SK-N-SH treated with all-trans-retinoic acid at 6 μM for 48 hours (cell line): ENCODE results near the gene RAPGEF1.

Source experiments
- ATAC-seq: fragments of 200-7000 bp; cut with Tn5 transposase; 3 replicates; pipeline ENCODE4 v1.9.1; 2020; ENCODE audit warnings: mild to moderate bottlenecking, moderate library complexity
- ARNTL ChIP-seq: fragments of 450-650 bp; formaldehyde crosslinking; IDR thresholded peaks from 2 replicates; pipeline ENCODE4 v1.5.0; 2020; ENCODE audit warnings: low read depth, mild to moderate bottlenecking, moderate library complexity, borderline replicate concordance
- BACH2 ChIP-seq: fragments of 250-450 bp; sonication (Bioruptor Pico); IDR thresholded peaks from 2 replicates; pipeline ENCODE4 v1.9.0; 2021; ENCODE audit warnings: mild to moderate bottlenecking, borderline replicate concordance
- CSDC2 ChIP-seq: fragments of 250-450 bp; sonication (Bioruptor Pico); IDR thresholded peaks from 2 replicates; pipeline ENCODE4 v1.5.0; 2020; ENCODE audit warnings: mild to moderate bottlenecking, moderate library complexity
- GLIS3 ChIP-seq: fragments of 250-450 bp; sonication (Bioruptor Pico); IDR thresholded peaks from 2 replicates; pipeline ENCODE4 v1.5.0; 2020; ENCODE audit warnings: mild to moderate bottlenecking, moderate library complexity
- ISL1 ChIP-seq: fragments of 250-450 bp; sonication (Bioruptor Pico); IDR thresholded peaks from 2 replicates; pipeline ENCODE4 v2.1.2; 2022; ENCODE audit warnings: mild to moderate bottlenecking, moderate library complexity
- OSR1 ChIP-seq: fragments of 250-450 bp; sonication (Bioruptor Pico); IDR thresholded peaks from 2 replicates; pipeline ENCODE4 v1.8.0; 2022; ENCODE audit warnings: moderate library complexity, mild to moderate bottlenecking, inconsistent platforms
- PPARA ChIP-seq: fragments of 250-450 bp; sonication (Bioruptor Pico); IDR thresholded peaks from 2 replicates; pipeline ENCODE4 v1.5.0; 2020; ENCODE audit warnings: mild to moderate bottlenecking, borderline replicate concordance
- SNAI2 ChIP-seq: fragments of 250-450 bp; sonication (Bioruptor Pico); IDR thresholded peaks from 2 replicates; pipeline ENCODE4 v1.5.0; 2020; ENCODE audit warnings: mild to moderate bottlenecking, moderate library complexity
- TOX ChIP-seq: fragments of 250-450 bp; sonication (Bioruptor Pico); IDR thresholded peaks from 2 replicates; pipeline ENCODE4 v1.8.0; 2021; ENCODE audit warnings: mild to moderate bottlenecking, moderate library complexity, borderline replicate concordance
- ZNF565 ChIP-seq: fragments of 450-650 bp; formaldehyde crosslinking; conservative IDR thresholded peaks from 2 replicates; pipeline ENCODE4 v1.5.0; 2020; ENCODE audit warnings: low read depth, mild to moderate bottlenecking, moderate library complexity
- ZNF70 ChIP-seq: fragments of 450-650 bp; formaldehyde crosslinking; IDR thresholded peaks from 2 replicates; pipeline ENCODE4 v1.5.0; 2020; ENCODE audit warnings: mild to moderate bottlenecking, moderate library complexity
- TF ChIP-seq, protein P1 (sequence below): fragments of 250-450 bp; sonication (Bioruptor Pico); IDR thresholded peaks from 2 replicates; pipeline ENCODE4 v1.5.1; 2021; ENCODE audit warnings: mild to moderate bottlenecking, moderate library complexity
- TF ChIP-seq, protein P2 (sequence below): fragments of 250-450 bp; sonication (Bioruptor Pico); IDR thresholded peaks from 2 replicates; pipeline ENCODE4 v1.5.0; 2020; ENCODE audit warnings: mild to moderate bottlenecking, moderate library complexity
- TF ChIP-seq, protein P3 (sequence below): fragments of 250-450 bp; sonication (Bioruptor Pico); IDR thresholded peaks from 2 replicates; pipeline ENCODE4 v1.5.1; 2020; ENCODE audit warnings: low read depth, mild to moderate bottlenecking, moderate library complexity
- TF ChIP-seq, protein P4 (sequence below): fragments of 250-450 bp; sonication (Bioruptor Pico); IDR thresholded peaks from 2 replicates; pipeline ENCODE4 v1.8.0; 2020; ENCODE audit warnings: mild to moderate bottlenecking, moderate library complexity, borderline replicate concordance

RAPGEF1 gene

DNA sequence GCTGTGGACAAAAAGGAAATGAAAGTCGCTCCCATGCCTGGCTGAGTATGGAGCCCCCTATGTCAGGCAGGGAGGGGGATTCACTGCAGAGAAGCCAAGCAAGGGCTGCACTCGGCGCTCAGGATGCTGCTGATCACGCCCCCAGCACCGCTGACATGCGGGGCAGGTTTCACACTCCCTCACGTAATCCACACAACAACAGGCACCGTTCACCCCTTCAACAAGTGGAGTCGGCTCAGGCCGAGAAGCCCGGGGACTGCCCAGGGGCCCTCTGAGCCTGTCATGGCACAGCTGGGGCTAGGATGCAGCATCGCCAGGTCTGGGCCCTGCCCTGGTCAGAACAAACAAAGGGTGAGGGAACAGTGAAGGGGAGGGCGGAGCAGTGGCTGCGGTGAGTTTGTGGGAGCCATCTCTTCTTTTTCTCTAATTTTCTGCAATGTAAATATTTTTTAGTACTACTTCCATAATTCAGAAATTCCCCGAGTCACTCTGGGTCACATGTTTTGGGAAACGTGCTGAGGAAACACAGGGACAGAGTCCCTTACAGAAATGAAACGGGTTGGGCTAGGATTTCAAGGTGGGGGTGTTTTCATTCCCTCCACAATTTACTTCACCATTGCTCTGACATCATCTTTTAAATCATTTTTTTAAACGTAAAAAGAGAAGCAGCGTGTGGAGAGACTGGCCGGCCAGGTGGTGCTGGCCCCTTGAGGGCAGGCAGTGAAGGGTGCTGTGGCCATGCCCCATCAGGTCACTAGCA lies 144.8 kb downstream of the RAPGEF1 start:
- no peak for TF ChIP-seq BACH2 (CRISPR knock-in tag)
- TF ChIP-seq, protein P1, sequence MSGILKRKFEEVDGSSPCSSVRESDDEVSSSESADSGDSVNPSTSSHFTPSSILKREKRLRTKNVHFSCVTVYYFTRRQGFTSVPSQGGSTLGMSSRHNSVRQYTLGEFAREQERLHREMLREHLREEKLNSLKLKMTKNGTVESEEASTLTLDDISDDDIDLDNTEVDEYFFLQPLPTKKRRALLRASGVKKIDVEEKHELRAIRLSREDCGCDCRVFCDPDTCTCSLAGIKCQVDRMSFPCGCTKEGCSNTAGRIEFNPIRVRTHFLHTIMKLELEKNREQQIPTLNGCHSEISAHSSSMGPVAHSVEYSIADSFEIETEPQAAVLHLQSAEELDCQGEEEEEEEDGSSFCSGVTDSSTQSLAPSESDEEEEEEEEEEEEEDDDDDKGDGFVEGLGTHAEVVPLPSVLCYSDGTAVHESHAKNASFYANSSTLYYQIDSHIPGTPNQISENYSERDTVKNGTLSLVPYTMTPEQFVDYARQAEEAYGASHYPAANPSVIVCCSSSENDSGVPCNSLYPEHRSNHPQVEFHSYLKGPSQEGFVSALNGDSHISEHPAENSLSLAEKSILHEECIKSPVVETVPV = no peak
- TF ChIP-seq, protein P2, sequence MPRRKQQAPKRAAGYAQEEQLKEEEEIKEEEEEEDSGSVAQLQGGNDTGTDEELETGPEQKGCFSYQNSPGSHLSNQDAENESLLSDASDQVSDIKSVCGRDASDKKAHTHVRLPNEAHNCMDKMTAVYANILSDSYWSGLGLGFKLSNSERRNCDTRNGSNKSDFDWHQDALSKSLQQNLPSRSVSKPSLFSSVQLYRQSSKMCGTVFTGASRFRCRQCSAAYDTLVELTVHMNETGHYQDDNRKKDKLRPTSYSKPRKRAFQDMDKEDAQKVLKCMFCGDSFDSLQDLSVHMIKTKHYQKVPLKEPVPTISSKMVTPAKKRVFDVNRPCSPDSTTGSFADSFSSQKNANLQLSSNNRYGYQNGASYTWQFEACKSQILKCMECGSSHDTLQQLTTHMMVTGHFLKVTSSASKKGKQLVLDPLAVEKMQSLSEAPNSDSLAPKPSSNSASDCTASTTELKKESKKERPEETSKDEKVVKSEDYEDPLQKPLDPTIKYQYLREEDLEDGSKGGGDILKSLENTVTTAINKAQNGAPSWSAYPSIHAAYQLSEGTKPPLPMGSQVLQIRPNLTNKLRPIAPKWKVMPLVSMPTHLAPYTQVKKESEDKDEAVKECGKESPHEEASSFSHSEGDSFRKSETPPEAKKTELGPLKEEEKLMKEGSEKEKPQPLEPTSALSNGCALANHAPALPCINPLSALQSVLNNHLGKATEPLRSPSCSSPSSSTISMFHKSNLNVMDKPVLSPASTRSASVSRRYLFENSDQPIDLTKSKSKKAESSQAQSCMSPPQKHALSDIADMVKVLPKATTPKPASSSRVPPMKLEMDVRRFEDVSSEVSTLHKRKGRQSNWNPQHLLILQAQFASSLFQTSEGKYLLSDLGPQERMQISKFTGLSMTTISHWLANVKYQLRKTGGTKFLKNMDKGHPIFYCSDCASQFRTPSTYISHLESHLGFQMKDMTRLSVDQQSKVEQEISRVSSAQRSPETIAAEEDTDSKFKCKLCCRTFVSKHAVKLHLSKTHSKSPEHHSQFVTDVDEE = no peak
- TF ChIP-seq PPARA (CRISPR knock-in tag) = no peak
- TF ChIP-seq OSR1 (CRISPR knock-in tag) = no peak
- no peak for TF ChIP-seq ZNF565 (CRISPR knock-in tag)
- ATAC-seq = no peak

DNA sequence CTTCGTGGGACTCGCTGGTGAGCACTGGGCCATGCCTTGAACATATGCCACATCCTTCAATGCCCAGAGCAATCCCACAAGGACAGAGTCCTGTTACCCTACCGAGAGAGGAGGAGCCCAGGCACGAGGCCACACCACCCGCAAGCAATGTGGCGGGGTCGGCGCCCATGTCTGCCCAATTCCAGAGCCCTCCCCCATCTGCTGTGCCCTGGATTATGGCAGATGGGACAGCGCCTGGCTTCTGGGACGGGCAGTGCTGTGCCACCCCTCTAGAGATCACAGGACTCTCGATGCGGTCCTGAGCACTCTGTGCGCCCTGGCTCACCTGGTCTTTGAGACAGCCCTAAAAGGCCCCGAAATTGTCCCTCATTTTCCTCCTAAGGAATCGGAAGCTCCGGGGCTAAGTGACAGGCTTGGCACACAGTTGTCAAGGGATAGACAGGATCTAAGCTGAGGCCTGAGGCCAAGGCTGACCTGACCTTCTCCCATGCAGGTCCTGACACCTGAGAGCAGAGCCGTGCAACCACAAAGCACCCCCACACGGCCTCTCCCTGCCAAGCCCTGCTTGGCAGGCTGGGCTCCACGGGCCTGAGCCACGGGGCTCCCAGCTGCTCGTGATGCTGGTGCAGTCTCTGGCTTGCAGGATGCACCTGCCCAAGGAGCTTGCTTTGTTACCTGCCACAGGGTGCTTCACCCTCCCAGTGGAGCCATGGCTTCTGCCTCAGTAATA lies 145.8 kb downstream of the RAPGEF1 start:
- ATAC-seq = no peak
- no peak for TF ChIP-seq ZNF70
- TF ChIP-seq, protein P3, sequence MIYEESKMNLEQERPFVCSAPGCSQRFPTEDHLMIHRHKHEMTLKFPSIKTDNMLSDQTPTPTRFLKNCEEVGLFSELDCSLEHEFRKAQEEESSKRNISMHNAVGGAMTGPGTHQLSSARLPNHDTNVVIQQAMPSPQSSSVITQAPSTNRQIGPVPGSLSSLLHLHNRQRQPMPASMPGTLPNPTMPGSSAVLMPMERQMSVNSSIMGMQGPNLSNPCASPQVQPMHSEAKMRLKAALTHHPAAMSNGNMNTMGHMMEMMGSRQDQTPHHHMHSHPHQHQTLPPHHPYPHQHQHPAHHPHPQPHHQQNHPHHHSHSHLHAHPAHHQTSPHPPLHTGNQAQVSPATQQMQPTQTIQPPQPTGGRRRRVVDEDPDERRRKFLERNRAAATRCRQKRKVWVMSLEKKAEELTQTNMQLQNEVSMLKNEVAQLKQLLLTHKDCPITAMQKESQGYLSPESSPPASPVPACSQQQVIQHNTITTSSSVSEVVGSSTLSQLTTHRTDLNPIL = no peak
- no peak for TF ChIP-seq ZNF565 (CRISPR knock-in tag)
- TF ChIP-seq, protein P2 = no peak
- TF ChIP-seq TOX (CRISPR knock-in tag) = no peak
- TF ChIP-seq, protein P4, sequence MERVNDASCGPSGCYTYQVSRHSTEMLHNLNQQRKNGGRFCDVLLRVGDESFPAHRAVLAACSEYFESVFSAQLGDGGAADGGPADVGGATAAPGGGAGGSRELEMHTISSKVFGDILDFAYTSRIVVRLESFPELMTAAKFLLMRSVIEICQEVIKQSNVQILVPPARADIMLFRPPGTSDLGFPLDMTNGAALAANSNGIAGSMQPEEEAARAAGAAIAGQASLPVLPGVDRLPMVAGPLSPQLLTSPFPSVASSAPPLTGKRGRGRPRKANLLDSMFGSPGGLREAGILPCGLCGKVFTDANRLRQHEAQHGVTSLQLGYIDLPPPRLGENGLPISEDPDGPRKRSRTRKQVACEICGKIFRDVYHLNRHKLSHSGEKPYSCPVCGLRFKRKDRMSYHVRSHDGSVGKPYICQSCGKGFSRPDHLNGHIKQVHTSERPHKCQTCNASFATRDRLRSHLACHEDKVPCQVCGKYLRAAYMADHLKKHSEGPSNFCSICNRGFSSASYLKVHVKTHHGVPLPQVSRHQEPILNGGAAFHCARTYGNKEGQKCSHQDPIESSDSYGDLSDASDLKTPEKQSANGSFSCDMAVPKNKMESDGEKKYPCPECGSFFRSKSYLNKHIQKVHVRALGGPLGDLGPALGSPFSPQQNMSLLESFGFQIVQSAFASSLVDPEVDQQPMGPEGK = no peak
- TF ChIP-seq, protein P1 = no peak
- no peak for TF ChIP-seq ISL1
- TF ChIP-seq CSDC2 = no peak
- TF ChIP-seq SNAI2 (CRISPR knock-in tag) = no peak
- no peak for TF ChIP-seq GLIS3 (CRISPR knock-in tag)
- no peak for TF ChIP-seq ARNTL (CRISPR knock-in tag)
- TF ChIP-seq PPARA (CRISPR knock-in tag) = no peak
